GM06990 (cell line): Measurements from ENCODE around the gene USP24.
A peak's percentile ranks its signal among the peaks of the same experiment; 100 is the strongest.

Source experiments
- DNase-seq: peaks from one replicate; pipeline ENCODE4 v3.0.0-alpha.2; 2011; ENCODE audit not compliant: insufficient read length; ENCODE audit errors: extremely low read depth
- H3K27me3 ChIP-seq: replicated peaks from 2 replicates; pipeline ENCODE4 v1.6.0; 2011; ENCODE audit warnings: low read length; ENCODE audit not compliant: control insufficient read depth, insufficient read depth
- H3K36me3 ChIP-seq: 2 replicates; pipeline ENCODE4 v1.5.1; 2011; ENCODE audit warnings: low read length; ENCODE audit not compliant: control insufficient read depth, insufficient read depth
- H3K4me3 ChIP-seq: replicated peaks from 2 replicates; pipeline ENCODE4 v1.5.1; 2011; ENCODE audit warnings: low read depth, mild to moderate bottlenecking, control low read depth, low read length
- TF ChIP-seq, protein P1 (sequence below): IDR thresholded peaks from 2 replicates; pipeline ENCODE4 v1.5.1; 2011; ENCODE audit warnings: low read length, control low read depth, mild to moderate bottlenecking, inconsistent platforms; ENCODE audit not compliant: insufficient read depth, poor library complexity, severe bottlenecking

USP24 gene

DNA sequence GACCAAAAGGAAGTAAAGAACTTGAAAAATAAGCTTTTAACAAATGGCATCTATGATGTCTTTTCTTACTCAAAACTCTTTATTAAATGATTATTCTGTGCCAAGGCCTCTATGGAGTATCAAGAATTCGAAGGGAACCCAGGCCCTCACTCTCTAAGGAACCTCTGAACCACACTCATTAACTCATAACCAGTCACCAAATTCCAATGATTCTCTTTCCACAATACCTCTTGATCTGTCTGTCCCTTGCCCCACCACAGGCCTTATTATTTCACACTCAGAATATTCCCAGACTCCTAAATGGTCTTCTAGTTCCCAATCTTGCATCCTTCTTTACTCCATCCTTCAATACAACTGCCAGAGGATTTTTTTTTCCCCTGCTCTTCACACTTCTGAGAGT is 138.8 kb downstream of the USP24 start:
- TF ChIP-seq, protein P1, sequence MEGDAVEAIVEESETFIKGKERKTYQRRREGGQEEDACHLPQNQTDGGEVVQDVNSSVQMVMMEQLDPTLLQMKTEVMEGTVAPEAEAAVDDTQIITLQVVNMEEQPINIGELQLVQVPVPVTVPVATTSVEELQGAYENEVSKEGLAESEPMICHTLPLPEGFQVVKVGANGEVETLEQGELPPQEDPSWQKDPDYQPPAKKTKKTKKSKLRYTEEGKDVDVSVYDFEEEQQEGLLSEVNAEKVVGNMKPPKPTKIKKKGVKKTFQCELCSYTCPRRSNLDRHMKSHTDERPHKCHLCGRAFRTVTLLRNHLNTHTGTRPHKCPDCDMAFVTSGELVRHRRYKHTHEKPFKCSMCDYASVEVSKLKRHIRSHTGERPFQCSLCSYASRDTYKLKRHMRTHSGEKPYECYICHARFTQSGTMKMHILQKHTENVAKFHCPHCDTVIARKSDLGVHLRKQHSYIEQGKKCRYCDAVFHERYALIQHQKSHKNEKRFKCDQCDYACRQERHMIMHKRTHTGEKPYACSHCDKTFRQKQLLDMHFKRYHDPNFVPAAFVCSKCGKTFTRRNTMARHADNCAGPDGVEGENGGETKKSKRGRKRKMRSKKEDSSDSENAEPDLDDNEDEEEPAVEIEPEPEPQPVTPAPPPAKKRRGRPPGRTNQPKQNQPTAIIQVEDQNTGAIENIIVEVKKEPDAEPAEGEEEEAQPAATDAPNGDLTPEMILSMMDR: no peak
- H3K36me3 ChIP-seq: peaks cover 14% of the 10 kb centered on the region
- DNase-seq: no peak
- H3K4me3 ChIP-seq: no peak overlapping the region
- no peaks in the 10 kb centered on the region for H3K27me3 ChIP-seq

GRCh38 chr1:55074455-55074854 is 140.7 kb downstream of the USP24 start:
- no peaks in the 10 kb centered on the region for H3K27me3 ChIP-seq
- DNase-seq: no peak
- no peak overlapping the region for H3K4me3 ChIP-seq
- TF ChIP-seq, protein P1: no peak
- peaks cover 11% of the 10 kb centered on the region for H3K36me3 ChIP-seq

DNA sequence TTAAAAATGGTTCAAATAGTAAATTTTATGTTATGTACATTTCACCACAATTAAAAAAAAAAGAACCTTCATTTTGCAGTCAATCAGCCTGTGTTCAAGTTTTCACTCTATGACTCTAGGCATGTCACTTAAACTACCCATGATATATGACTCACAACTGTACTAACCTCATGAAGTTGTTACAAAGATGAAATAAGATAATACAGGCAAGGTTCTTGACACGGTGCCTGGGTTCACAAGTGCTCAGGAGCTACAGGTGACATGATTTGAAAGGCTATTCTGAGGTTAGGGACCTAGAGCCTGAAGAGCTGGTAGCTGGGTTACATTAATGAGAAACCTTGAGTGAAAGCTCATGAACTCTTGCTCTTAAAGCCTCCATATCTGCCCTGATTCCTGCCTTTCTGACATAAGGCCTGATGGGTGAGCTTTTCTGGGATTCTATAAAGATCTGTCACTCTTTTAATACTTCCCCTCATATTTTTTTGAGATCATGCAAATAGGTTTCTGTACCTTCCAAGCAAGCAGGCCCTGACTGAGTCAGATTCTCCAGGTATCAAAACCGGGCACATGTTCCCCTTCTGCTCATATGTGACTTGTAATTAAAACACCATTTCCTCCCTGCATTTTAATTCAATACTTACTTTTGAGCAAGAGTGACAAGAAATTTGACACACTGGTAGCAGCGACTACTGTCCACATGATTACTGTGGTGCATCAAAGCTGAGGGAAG is 141.8 kb downstream of the USP24 start:
- no peak overlapping the region for H3K4me3 ChIP-seq
- H3K27me3 ChIP-seq: no peaks in the 10 kb centered on the region
- no peak for DNase-seq
- peaks cover 14% of the 10 kb centered on the region for H3K36me3 ChIP-seq
- TF ChIP-seq, protein P1: no peak

DNA sequence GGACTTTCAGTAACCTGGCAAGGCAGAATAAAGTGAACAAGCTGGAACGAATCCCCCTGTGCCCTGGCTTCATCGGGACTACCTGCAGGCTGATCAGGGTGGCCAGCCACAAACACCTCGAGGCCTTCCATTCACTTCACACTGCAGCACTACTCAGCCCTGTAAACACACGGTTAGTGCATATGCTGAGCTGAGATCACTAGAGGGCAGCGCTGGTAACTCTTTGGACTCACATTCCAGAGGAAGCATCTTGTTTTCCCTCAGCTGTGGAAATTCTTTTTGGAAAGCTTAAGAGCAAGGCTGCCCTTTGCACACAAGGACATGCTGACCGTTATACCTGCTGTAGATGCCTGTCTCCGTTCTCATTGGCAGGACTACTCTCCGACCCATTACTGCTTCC is 143.7 kb downstream of the USP24 start:
- TF ChIP-seq, protein P1: peak; percentile 50
- no peak overlapping the region for H3K4me3 ChIP-seq
- H3K27me3 ChIP-seq: no peaks in the 10 kb centered on the region
- no peak for DNase-seq
- H3K36me3 ChIP-seq: peaks cover 16% of the 10 kb centered on the region

DNA sequence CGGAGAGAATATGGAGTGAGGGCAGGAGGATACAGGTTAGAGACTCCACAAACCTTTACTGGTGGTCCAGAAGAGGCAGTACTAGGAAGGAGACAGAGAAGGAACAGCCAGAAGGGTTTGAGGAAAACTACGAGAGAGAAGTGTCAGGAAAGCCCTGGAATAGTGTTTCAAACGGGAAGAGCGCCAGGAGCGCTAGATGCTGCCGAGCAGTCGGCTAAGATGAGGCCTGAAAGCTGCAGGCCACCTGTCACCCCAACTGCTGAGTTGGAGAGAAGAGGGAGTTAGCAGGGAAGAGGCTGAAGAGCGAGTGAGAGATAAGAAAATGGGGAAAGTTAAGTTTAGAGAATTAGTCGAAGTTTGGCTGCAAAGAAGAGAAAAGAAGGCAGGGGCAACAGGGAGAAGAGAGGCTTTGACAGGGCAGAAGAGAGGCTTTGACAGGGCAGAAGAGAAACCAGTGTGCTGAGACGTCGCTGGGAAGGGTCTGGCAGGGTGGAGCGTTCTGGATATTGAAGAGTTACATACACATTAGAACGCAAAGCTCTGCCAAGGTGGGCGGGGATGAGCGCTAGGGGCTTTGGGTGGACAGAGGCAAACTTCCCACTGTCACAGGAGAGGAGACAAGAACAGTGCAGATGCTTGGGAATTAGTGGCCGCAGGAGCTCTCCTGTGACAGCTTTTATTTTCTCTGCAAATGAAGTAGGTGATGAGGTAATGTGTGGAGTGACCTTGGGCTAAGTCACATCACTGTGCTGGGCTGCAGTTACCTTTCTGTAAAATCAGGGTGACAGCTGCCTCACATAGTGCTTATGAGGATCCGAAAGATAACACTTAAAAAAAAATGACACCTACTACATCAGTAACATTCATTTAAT is 144.6 kb downstream of the USP24 start:
- Histone ChIP-seq H3K4me3 (no peak overlapping the region), H3K36me3 (peaks cover 16% of the 10 kb centered on the region), H3K27me3 (no peaks in the 10 kb centered on the region)
- no peak for DNase-seq
- TF ChIP-seq, protein P1: no peak
